Loucy (cell line): ENCODE data around the gene TRABD2B.

Source experiments
- H2AFZ ChIP-seq: fragments of 200-600 bp; sonication (generic); 2 replicates; pipeline ENCODE4 v1.6.0; 2016; ENCODE audit warnings: antibody characterized with exemption, mild to moderate bottlenecking, low read length, moderate library complexity
- H3F3A ChIP-seq: fragments of 200-600 bp; 2 replicates; pipeline ENCODE4 v1.6.0; 2016; ENCODE audit warnings: antibody characterized with exemption, low read depth, mild to moderate bottlenecking
- H3K27me3 ChIP-seq: fragments of 200-600 bp; sonication (generic); 2 replicates; pipeline ENCODE4 v1.6.1; 2014; ENCODE audit warnings: low read length, mild to moderate bottlenecking; ENCODE audit not compliant: insufficient read depth, poor library complexity, severe bottlenecking
- H3K36me3 ChIP-seq: fragments of 200-600 bp; sonication (generic); 2 replicates; pipeline ENCODE4 v1.6.1; 2016; ENCODE audit warnings: low read length; ENCODE audit not compliant: insufficient read depth
- H3K4me1 ChIP-seq: fragments of 200-600 bp; sonication (generic); 2 replicates; pipeline ENCODE4 v1.5.1; 2014; ENCODE audit warnings: low read length, mild to moderate bottlenecking; ENCODE audit not compliant: insufficient read depth, poor library complexity, severe bottlenecking
- H3K4me2 ChIP-seq: fragments of 200-600 bp; sonication (generic); 2 replicates; pipeline ENCODE4 v1.6.0; 2014; ENCODE audit warnings: antibody characterized with exemption, low read length, low read depth, mild to moderate bottlenecking; ENCODE audit not compliant: poor library complexity, severe bottlenecking
- H3K4me3 ChIP-seq: fragments of 200-600 bp; sonication (generic); 2 replicates; pipeline ENCODE4 v1.5.1; 2014; ENCODE audit warnings: low read length, mild to moderate bottlenecking, mixed read lengths; ENCODE audit not compliant: poor library complexity, severe bottlenecking
- H3K79me2 ChIP-seq: fragments of 200-600 bp; sonication (generic); 2 replicates; pipeline ENCODE4 v1.6.1; 2014; ENCODE audit warnings: low read length; ENCODE audit not compliant: insufficient read depth
- H3K9ac ChIP-seq: fragments of 200-600 bp; sonication (generic); 2 replicates; pipeline ENCODE4 v1.6.0; 2014; ENCODE audit warnings: mild to moderate bottlenecking, low read depth, low read length, moderate library complexity; ENCODE audit not compliant: poor library complexity, severe bottlenecking
- H3K9me2 ChIP-seq: fragments of 200-600 bp; sonication (generic); replicated peaks from 2 replicates; pipeline ENCODE4 v1.6.1; 2016; ENCODE audit warnings: low read depth, low read length, mixed read lengths
- H3K9me3 ChIP-seq: fragments of 200-600 bp; sonication (generic); 2 replicates; pipeline ENCODE4 v1.6.1; 2014; ENCODE audit warnings: mild to moderate bottlenecking, antibody characterized with exemption, low read length, low read depth; ENCODE audit not compliant: insufficient read depth
- H4K20me1 ChIP-seq: fragments of 200-600 bp; sonication (generic); 2 replicates; pipeline ENCODE4 v1.6.0; 2014; ENCODE audit warnings: antibody characterized with exemption, low read length, mild to moderate bottlenecking; ENCODE audit not compliant: insufficient read depth, poor library complexity, severe bottlenecking
- EZH2phosphoT487 ChIP-seq: fragments of 200-600 bp; IDR thresholded peaks from 2 replicates; pipeline ENCODE4 v1.6.1; 2018; ENCODE audit warnings: antibody characterized with exemption, mild to moderate bottlenecking, moderate library complexity, borderline replicate concordance
- TF ChIP-seq, protein P1 (sequence below): fragments of 200-600 bp; sonication (generic); conservative IDR thresholded peaks from 2 replicates; pipeline ENCODE4 v1.5.1; 2014; ENCODE audit warnings: mild to moderate bottlenecking, antibody characterized with exemption, low read length

TRABD2B gene

DNA sequence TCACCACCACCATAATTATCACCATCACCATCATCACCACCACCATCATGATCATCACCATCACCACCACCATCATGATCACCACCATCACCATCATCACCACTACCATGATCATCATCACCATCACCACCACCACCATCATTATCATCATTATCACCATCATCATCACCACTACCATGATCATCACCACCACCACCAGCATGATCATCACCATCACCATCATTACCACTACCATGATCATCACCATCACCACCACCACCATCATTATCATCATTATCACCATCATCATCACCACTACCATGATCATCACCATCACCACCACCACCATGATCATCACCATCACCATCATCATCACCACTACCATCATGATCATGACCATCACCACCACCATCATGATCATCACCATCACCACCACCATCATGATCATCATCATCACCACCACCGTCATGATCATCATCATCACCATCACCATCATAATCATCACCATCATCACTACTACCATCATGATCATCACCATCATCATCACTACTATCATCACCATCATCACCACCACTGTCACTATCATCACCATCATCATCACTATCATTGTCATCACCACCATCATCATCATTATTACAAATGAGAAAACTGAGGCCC is 60.2 kb downstream of the TRABD2B start:
- Histone ChIP-seq H3K4me2 (no peak overlapping the region), H3K9ac (no peak overlapping the region), H3K79me2 (no peaks in the 10 kb centered on the region), H3K4me1 (no peaks in the 10 kb centered on the region), H3K4me3 (no peak overlapping the region), H3K36me3 (no peaks in the 10 kb centered on the region), H3K9me3 (no peaks in the 10 kb centered on the region), H3K27me3 (no peaks in the 10 kb centered on the region), H3K9me2 (no peaks in the 10 kb centered on the region), H4K20me1 (no peaks in the 10 kb centered on the region), H2AFZ (no peak overlapping the region), H3F3A (no peaks in the 10 kb centered on the region)
- no peak for TF ChIP-seq EZH2phosphoT487
- TF ChIP-seq, protein P1, sequence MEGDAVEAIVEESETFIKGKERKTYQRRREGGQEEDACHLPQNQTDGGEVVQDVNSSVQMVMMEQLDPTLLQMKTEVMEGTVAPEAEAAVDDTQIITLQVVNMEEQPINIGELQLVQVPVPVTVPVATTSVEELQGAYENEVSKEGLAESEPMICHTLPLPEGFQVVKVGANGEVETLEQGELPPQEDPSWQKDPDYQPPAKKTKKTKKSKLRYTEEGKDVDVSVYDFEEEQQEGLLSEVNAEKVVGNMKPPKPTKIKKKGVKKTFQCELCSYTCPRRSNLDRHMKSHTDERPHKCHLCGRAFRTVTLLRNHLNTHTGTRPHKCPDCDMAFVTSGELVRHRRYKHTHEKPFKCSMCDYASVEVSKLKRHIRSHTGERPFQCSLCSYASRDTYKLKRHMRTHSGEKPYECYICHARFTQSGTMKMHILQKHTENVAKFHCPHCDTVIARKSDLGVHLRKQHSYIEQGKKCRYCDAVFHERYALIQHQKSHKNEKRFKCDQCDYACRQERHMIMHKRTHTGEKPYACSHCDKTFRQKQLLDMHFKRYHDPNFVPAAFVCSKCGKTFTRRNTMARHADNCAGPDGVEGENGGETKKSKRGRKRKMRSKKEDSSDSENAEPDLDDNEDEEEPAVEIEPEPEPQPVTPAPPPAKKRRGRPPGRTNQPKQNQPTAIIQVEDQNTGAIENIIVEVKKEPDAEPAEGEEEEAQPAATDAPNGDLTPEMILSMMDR: no peak

DNA sequence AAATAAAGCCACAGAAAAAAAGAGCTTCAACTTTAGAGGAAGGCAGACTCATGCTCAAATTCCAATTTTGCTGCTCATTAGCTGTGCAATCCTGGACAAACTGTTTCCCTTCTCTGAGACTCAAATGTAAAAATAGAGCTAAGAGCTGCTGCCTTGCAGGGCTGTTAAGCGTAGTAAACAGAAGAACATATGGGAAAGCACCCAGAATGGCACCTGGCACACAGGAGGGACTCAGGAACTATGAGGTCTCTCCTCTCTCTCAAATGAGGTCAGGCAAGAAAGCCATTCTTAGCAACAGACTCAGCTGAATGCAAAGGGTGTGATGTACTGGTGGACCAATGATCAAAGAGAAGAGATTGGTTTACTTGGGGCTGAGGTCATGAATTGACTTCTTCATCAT is 61.3 kb downstream of the TRABD2B start:
- no peaks in the 10 kb centered on the region for H4K20me1 ChIP-seq
- H3K79me2 ChIP-seq: no peaks in the 10 kb centered on the region
- no peak overlapping the region for H3K4me3 ChIP-seq
- H3F3A ChIP-seq: no peaks in the 10 kb centered on the region
- no peak overlapping the region for H3K4me2 ChIP-seq
- H3K9me3 ChIP-seq: no peaks in the 10 kb centered on the region
- no peak overlapping the region for H2AFZ ChIP-seq
- H3K27me3 ChIP-seq: no peaks in the 10 kb centered on the region
- H3K4me1 ChIP-seq: peaks cover 5% of the 10 kb centered on the region
- no peaks in the 10 kb centered on the region for H3K9me2 ChIP-seq
- H3K9ac ChIP-seq: no peak overlapping the region
- TF ChIP-seq, protein P1: no peak
- no peak for TF ChIP-seq EZH2phosphoT487
- no peaks in the 10 kb centered on the region for H3K36me3 ChIP-seq

- no peak overlapping the region for H3K9ac ChIP-seq
- H2AFZ ChIP-seq: no peak overlapping the region
- no peak for TF ChIP-seq EZH2phosphoT487
- TF ChIP-seq, protein P1: no peak
- H3K4me3 ChIP-seq: no peak overlapping the region
- no peaks in the 10 kb centered on the region for H3K9me2 ChIP-seq
- H3K4me2 ChIP-seq: no peak overlapping the region
- no peaks in the 10 kb centered on the region for H3K36me3 ChIP-seq
- H3K27me3 ChIP-seq: no peaks in the 10 kb centered on the region
- H3F3A ChIP-seq: no peaks in the 10 kb centered on the region
- H3K9me3 ChIP-seq: no peaks in the 10 kb centered on the region
- H3K4me1 ChIP-seq: peaks cover 5% of the 10 kb centered on the region
- no peaks in the 10 kb centered on the region for H3K79me2 ChIP-seq
- H4K20me1 ChIP-seq: no peaks in the 10 kb centered on the region
These were observed 62.0 kb downstream of the TRABD2B start for GRCh38 chr1:47935163-47935562.
